K562 (cell line): ENCODE measurements around the gene URGCP. TPM values are rescaled to one million over a fixed set of nuclear protein-coding genes. Genes with fewer than 3 reads are reported as not detected.

Experiments used
- ATF2 ChIP-seq: sonication (generic); formaldehyde crosslinking; IDR thresholded peaks from 2 replicates; pipeline ENCODE4 v1.8.1; 2022; ENCODE audit warnings: missing genetic modification reagents
- CHD2 ChIP-seq: IDR thresholded peaks from 2 replicates; pipeline ENCODE4 v1.6.1; 2011; ENCODE audit warnings: low read depth, low read length
- DACH1 ChIP-seq: fragments of 450-650 bp; IDR thresholded peaks from 2 replicates; pipeline ENCODE4 v1.6.1; 2018; ENCODE audit not compliant: partially characterized antibody
- HDAC3 ChIP-seq: fragments of 450-650 bp; IDR thresholded peaks from 2 replicates; pipeline ENCODE4 v1.6.1; 2018; ENCODE audit warnings: borderline replicate concordance, mild to moderate bottlenecking, moderate library complexity; ENCODE audit not compliant: partially characterized antibody
- MITF ChIP-seq: IDR thresholded peaks from 2 replicates; pipeline ENCODE4 v1.6.1; 2014; ENCODE audit warnings: antibody characterized with exemption
- MLLT1 ChIP-seq, 2 experiments: fragments of 450-650 bp; IDR thresholded peaks; 2 replicates each; pipeline ENCODE4 v1.6.1; 2016
- POLR2AphosphoS5 ChIP-seq: IDR thresholded peaks from 2 replicates; pipeline ENCODE4 v1.6.1; 2011; ENCODE audit warnings: mild to moderate bottlenecking, low read depth, low read length, moderate library complexity; ENCODE audit not compliant: control insufficient read depth, insufficient read depth
- POLR3A ChIP-seq: IDR thresholded peaks from 2 replicates; pipeline ENCODE4 v1.6.1; 2011; ENCODE audit warnings: borderline replicate concordance, mild to moderate bottlenecking, moderate library complexity; ENCODE audit not compliant: insufficient read length, insufficient read depth; ENCODE audit errors: extremely low read depth
- TGIF2 ChIP-seq: sonication (generic); formaldehyde crosslinking; IDR thresholded peaks from 2 replicates; pipeline ENCODE4 v1.8.1; 2022; ENCODE audit warnings: mild to moderate bottlenecking, missing genetic modification reagents, moderate library complexity
- THAP7 ChIP-seq: fragments of 250-450 bp; sonication (Bioruptor Pico); IDR thresholded peaks from 2 replicates; pipeline ENCODE4 v1.5.0; 2021
- VEZF1 ChIP-seq: fragments of 200-800 bp; sonication (Bioruptor generic); IDR thresholded peaks from 2 replicates; pipeline ENCODE4 v1.6.1; 2017; ENCODE audit warnings: missing genetic modification characterization, missing compliant biosample characterization
- ZNF175 ChIP-seq: fragments of 200-800 bp; sonication (Bioruptor generic); IDR thresholded peaks from 2 replicates; pipeline ENCODE4 v1.6.1; 2016; ENCODE audit warnings: low read depth, mild to moderate bottlenecking, missing genetic modification characterization, missing compliant biosample characterization
- ZNF184 ChIP-seq: sonication (generic); formaldehyde crosslinking; IDR thresholded peaks from 2 replicates; pipeline ENCODE4 v1.5.0; 2020; ENCODE audit warnings: missing genetic modification reagents
- polyA plus RNA-seq, 8 experiments: library from polyadenylated mRNA; depleted of rRNA in 4 of 8; stranded (reverse) in 5 of 8; unstranded in 3 of 8; fragments of >200 nt; fragmentation: Nextera tagmentation in 2 of 8; fragmentation: Illumina TruSeq in 1 of 8; extraction: Ambion mirVana in 2 of 8; extraction: Trizol in 1 of 8; gene quantifications; 2 replicates each; pipeline versions ENCODE4 v1.2.1 to v1.2.3, GENCODE V29; 2011 to 2014; ENCODE audit warnings: inconsistent platforms in 1 of 8, missing spikeins in 1 of 8
- total RNA-seq, 7 experiments: library from RNA; depleted of rRNA in 6 of 7; stranded (reverse); fragments of >200 nt in 6 of 7; fragmentation: Illumina TruSeq in 2 of 7; extraction: Trizol in 2 of 7; gene quantifications; 2 replicates each; pipeline versions ENCODE4 v1.2.1 to v1.2.3, GENCODE V29; 2011 to 2021; ENCODE audit warnings: low replicate concordance in 1 of 7
- TF ChIP-seq, protein P1 (sequence below): fragments of 250-450 bp; sonication (Bioruptor Pico); IDR thresholded peaks from 2 replicates; pipeline ENCODE4 v1.6.1; 2021; ENCODE audit warnings: mild to moderate bottlenecking
- TF ChIP-seq, protein P2 (sequence below): fragments of 250-450 bp; sonication (Bioruptor Pico); IDR thresholded peaks from 2 replicates; pipeline ENCODE4 v1.4.0; 2020; ENCODE audit warnings: mild to moderate bottlenecking, moderate library complexity

The URGCP gene
- total and polyA plus RNA-seq, 9 of the 15 experiments (the other 6 are each of a cell fraction or from before 2014, with no cell fraction given) = 1.7 to 25.8 (median 12.5) TPM

DNA sequence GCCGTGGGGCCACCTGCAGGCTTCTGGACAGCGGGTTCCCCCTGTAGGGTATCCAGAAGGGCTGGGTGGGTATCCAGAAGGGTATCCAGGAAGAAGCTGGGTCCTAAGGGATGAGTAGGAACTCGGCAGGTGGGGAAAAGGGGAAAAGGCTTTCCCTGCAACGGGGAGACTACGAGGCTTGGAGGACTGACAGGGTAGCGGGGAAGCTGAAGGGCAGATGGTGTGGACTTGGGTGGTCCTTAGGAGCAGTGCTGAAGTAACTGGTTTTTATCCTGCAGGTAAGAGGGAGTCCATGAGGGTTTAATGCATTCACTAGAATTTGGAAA is 20.4 kb upstream of the URGCP start (continued):
- TF ChIP-seq, protein P1, sequence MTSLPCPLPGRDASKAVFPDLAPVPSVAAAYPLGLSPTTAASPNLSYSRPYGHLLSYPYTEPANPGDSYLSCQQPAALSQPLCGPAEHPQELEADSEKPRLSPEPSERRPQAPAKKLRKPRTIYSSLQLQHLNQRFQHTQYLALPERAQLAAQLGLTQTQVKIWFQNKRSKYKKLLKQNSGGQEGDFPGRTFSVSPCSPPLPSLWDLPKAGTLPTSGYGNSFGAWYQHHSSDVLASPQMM (CRISPR knock-in tag) = no peak
- TF ChIP-seq POLR3A (no peak), HDAC3 (no peak), CHD2 (no peak), ZNF184 (CRISPR knock-in tag) (no peak), ATF2 (CRISPR knock-in tag) (no peak), DACH1 (no peak), MLLT1 (IDR thresholded peaks at IDR 0.05) (0 out of 4 replicates have a peak, but pooled peaks of 1 of the 2 experiments have one; percentile 5), ZNF175 (CRISPR knock-in tag) (no peak), MITF (no peak), VEZF1 (no peak), POLR2AphosphoS5 (no peak), THAP7 (CRISPR knock-in tag) (no peak), TGIF2 (CRISPR knock-in tag) (no peak)
- TF ChIP-seq, protein P2, sequence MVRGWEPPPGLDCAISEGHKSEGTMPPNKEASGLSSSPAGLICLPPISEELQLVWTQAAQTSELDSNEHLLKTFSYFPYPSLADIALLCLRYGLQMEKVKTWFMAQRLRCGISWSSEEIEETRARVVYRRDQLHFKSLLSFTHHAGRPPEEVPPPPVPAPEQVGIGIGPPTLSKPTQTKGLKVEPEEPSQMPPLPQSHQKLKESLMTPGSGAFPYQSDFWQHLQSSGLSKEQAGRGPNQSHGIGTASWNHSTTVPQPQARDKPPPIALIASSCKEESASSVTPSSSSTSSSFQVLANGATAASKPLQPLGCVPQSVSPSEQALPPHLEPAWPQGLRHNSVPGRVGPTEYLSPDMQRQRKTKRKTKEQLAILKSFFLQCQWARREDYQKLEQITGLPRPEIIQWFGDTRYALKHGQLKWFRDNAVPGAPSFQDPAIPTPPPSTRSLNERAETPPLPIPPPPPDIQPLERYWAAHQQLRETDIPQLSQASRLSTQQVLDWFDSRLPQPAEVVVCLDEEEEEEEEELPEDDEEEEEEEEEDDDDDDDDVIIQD = no peak
